ENCODE data around the gene ORC4. TPM values are rescaled to one million over a fixed set of nuclear protein-coding genes. Genes with fewer than 3 reads are reported as not detected.

The ORC4 gene
- polyA plus RNA-seq, 3 donors, result 30.2 to 34.0 (median 33.1) TPM

DNA sequence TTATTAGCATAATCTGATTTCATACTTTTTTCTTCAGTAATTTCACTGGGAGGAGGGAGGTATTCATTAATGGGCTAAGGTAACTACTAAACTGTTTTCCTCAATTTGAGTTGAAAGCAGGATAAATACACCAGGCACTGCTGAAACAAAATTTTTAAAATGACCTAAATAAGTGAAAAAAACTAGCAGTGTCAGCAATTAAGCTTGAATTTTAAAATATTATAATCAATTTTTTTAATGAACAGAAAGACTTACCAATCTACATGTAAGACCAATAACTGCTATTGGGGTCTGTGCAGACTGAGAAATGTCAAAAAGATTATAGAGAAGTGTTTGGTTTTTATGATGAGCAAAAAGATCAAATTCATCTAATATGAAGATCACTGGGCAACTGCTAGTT lies 68.4 kb downstream of the ORC4 start:
- H3K79me2 ChIP-seq (ENCODE audit: insufficient read depth, low read length), result no peaks in the 10 kb centered on the region
- H2AFZ ChIP-seq (ENCODE audit: insufficient read depth, low read depth, low read length, poor library complexity, severe bottlenecking), result no peak overlapping the region
- no peaks in the 10 kb centered on the region for H3K9me3 ChIP-seq (replicated peaks in 1 of 2; ENCODE audit: control insufficient read depth in 1 of 2, insufficient read depth in 1 of 2, low read length in 2 of 2)
- H4K20me1 ChIP-seq (ENCODE audit: insufficient read depth, low read length), result no peaks in the 10 kb centered on the region
- TF ChIP-seq, protein P1, sequence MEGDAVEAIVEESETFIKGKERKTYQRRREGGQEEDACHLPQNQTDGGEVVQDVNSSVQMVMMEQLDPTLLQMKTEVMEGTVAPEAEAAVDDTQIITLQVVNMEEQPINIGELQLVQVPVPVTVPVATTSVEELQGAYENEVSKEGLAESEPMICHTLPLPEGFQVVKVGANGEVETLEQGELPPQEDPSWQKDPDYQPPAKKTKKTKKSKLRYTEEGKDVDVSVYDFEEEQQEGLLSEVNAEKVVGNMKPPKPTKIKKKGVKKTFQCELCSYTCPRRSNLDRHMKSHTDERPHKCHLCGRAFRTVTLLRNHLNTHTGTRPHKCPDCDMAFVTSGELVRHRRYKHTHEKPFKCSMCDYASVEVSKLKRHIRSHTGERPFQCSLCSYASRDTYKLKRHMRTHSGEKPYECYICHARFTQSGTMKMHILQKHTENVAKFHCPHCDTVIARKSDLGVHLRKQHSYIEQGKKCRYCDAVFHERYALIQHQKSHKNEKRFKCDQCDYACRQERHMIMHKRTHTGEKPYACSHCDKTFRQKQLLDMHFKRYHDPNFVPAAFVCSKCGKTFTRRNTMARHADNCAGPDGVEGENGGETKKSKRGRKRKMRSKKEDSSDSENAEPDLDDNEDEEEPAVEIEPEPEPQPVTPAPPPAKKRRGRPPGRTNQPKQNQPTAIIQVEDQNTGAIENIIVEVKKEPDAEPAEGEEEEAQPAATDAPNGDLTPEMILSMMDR (IDR thresholded peaks at IDR 0.05), result no peak
- H3K4me2 ChIP-seq (replicated peaks; ENCODE audit: extremely low read depth, low read length, poor library complexity, severe bottlenecking), result no peak overlapping the region
- H3K9me3 Mint-ChIP-seq, result no peaks in the 10 kb centered on the region
- H3K27me3 Mint-ChIP-seq (ENCODE audit: low read depth in 3 of 3), result peaks cover 0 to 1% (median 0%) of the 10 kb centered on the region in 3 donors
- intact Hi-C loops (cut with micrococcal nuclease), result no loop called here
- H3K27ac ChIP-seq (ENCODE audit: low read depth in 1 of 2, low read length in 2 of 2), result no peak overlapping the region
- H3K27ac Mint-ChIP-seq, result no peak overlapping the region
- no peak overlapping the region for H3K4me3 ChIP-seq (replicated peaks in 1 of 3; ENCODE audit: low read depth in 2 of 3, low read length in 3 of 3)
- H3K36me3 ChIP-seq (replicated peaks in 1 of 2; ENCODE audit: control insufficient read depth in 1 of 2, insufficient read depth in 2 of 2, low read length in 2 of 2), result peaks cover 20 to 61% of the 10 kb centered on the region in 2 donors
- no peaks in the 10 kb centered on the region for H3K4me1 Mint-ChIP-seq
- peaks cover 30 to 37% of the 10 kb centered on the region in 2 donors for H3K36me3 Mint-ChIP-seq
- no peaks in the 10 kb centered on the region for H3K4me1 ChIP-seq (ENCODE audit: control insufficient read depth in 1 of 2, insufficient read depth in 2 of 2, low read length in 2 of 2)
- no peak overlapping the region for H3K9ac ChIP-seq (ENCODE audit: insufficient read depth, low read length, poor library complexity, severe bottlenecking)
- no peaks in the 10 kb centered on the region for H3K27me3 ChIP-seq (ENCODE audit: control insufficient read depth in 2 of 2, insufficient read depth in 2 of 2, low read length in 2 of 2)
- no peak overlapping the region for H3K4me3 Mint-ChIP-seq
- no peak for DNase-seq

DNA sequence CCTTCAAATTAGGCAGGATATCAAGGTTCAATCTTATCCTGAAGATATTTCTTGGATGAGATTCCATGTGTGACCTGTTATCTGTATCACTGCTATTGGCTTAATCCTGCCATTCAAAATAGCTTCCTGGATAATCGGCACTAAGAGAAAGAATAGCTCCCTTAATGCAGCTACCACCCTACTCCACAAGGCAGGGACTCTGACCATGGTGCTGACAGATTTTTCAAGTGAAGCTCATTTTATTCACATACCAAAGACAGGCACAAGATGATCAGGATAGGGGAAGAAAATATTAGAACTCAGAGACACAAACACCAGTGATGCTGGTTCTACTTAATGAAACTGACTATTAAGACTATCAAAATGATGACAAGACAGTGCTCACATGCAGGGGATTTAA lies 74.9 kb downstream of the ORC4 start:
- peaks cover 30 to 49% of the 10 kb centered on the region in 2 donors for H3K36me3 Mint-ChIP-seq
- DNase-seq, result no peak

More for the DNA sequence above, 74.9 kb downstream of the ORC4 start:
- no peaks in the 10 kb centered on the region for H3K4me1 ChIP-seq (ENCODE audit: control insufficient read depth in 1 of 2, insufficient read depth in 2 of 2, low read length in 2 of 2)
- no peak overlapping the region for H3K27ac ChIP-seq (ENCODE audit: low read depth in 1 of 2, low read length in 2 of 2)
- no peak overlapping the region for H3K9ac ChIP-seq (ENCODE audit: insufficient read depth, low read length, poor library complexity, severe bottlenecking)
- H3K4me3 ChIP-seq (replicated peaks in 1 of 3; ENCODE audit: low read depth in 2 of 3, low read length in 3 of 3), result no peak overlapping the region
- TF ChIP-seq, protein P1 (IDR thresholded peaks at IDR 0.05), result no peak
- intact Hi-C loops (cut with micrococcal nuclease), result no loop called here
- H3K36me3 ChIP-seq (replicated peaks in 1 of 2; ENCODE audit: control insufficient read depth in 1 of 2, insufficient read depth in 2 of 2, low read length in 2 of 2), result peaks cover 17 to 58% of the 10 kb centered on the region in 2 donors
- H2AFZ ChIP-seq (ENCODE audit: insufficient read depth, low read depth, low read length, poor library complexity, severe bottlenecking), result no peak overlapping the region
- H3K4me2 ChIP-seq (replicated peaks; ENCODE audit: extremely low read depth, low read length, poor library complexity, severe bottlenecking), result no peak overlapping the region
- H3K79me2 ChIP-seq (ENCODE audit: insufficient read depth, low read length), result no peaks in the 10 kb centered on the region
- no CpG with 5 or more reads among the region's 1 CpG for WGBS (ENCODE audit: insufficient coverage)
- H3K27me3 ChIP-seq (ENCODE audit: control insufficient read depth in 2 of 2, insufficient read depth in 2 of 2, low read length in 2 of 2), result no peaks in the 10 kb centered on the region
- Mint-ChIP-seq H3K27ac (no peak overlapping the region), H3K4me3 (no peak overlapping the region), H3K27me3 (ENCODE audit: low read depth in 3 of 3) (no peaks in the 10 kb centered on the region), H3K9me3 (no peaks in the 10 kb centered on the region), H3K4me1 (no peaks in the 10 kb centered on the region)
- no peaks in the 10 kb centered on the region for H3K9me3 ChIP-seq (replicated peaks in 1 of 2; ENCODE audit: control insufficient read depth in 1 of 2, insufficient read depth in 1 of 2, low read length in 2 of 2)
- no peaks in the 10 kb centered on the region for H4K20me1 ChIP-seq (ENCODE audit: insufficient read depth, low read length)

Data from CD14-positive monocyte (primary cell).